Esophagus mucosa (tissue), 1 donor: ENCODE data around the gene GAS2L1. TPM values are rescaled to one million over a fixed set of nuclear protein-coding genes. Genes with fewer than 3 reads are reported as not detected.

ENCODE experiments used
- ATAC-seq: fragments of 200-7000 bp; cut with Tn5 transposase; one replicate; pipeline ENCODE4 v1.9.1; 2020
- total RNA-seq: library from RNA; stranded (reverse); gene quantifications from one replicate; pipeline ENCODE4 v1.2.4, GENCODE V29; 2023
- donor health status: DM: yes; HTN: yes; CAD: no.

Gene GAS2L1
- total RNA-seq, 1 donor from 2014 or later: 27.7 TPM

GRCh38 chr22:29310065-29310862 lies 3.8 kb downstream of the GAS2L1 start:
- no peak for ATAC-seq

DNA sequence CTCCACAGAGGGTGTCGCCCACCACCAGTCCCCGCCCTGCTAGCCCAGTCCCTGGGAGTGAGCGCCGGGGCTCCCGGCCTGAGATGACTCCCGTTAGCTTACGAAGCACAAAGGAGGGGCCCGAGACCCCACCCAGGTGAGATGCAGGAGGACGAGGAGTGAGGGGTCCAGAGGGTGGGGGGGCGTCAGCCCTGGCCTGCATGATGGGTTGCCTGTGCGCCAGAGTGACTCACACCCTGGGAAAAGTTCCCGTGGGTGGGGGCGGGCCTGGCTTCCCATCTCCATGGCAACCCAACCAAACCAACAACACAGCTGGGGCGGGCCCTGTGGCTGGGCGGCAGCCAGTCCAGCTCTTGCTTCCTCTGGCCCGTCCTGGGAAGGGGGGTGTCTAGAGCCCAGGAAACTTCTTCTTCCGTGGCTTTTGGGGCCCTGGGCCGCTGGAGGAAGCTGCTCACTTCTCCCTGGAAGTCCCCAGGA lies 4.5 kb downstream of the GAS2L1 start:
- peak; percentile 66 for ATAC-seq

- no peak for ATAC-seq
Observed at GRCh38 chr22:29311464-29312217, 5.2 kb downstream of the GAS2L1 start.

GRCh38 chr22:29312218-29313125 lies 6.0 kb downstream of the GAS2L1 start:
- ATAC-seq: no peak

GRCh38 chr22:29313126-29313575 lies 6.7 kb downstream of the GAS2L1 start:
- no peak for ATAC-seq

DNA sequence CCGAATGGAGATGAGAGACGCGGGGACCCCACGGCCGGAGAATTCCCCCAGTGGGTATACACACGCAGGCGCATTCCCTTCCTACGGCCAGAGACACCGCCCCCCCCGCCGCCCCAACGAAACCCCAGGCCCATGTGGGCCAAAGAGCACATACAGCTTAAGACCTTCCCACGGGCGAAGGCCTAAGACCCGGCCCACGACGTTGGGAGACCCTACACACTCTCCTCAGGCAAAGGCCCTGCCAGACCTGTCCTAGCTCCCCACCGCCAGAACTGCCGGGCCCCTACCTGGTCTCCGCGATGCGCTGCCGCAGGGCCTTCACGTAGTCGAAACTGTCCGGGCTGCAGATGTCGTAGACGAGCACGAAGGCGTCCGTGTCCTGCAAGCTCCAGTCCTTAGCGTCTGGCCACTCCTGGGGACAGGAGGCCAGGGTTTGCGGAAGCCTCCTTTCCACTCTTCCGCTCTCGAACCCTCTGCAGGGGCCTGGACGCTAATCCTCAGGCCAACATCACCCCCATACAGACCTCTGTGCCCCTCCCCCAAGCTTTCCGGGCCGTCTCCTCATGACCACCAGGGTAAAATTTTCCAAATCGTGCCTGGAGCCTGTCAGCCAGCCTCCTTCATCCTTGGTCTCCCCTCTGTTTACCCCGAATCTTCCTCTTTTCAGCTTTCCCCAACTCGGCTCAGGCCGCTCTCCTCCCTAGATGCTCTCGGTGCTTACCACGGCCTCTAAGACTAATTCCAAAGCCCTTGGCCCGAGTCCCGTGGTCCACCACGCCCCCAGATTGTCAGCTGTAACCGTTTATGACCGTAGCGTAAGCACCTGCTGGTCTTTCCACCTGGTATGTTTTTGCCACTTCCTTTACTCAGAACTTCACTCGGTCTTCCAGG lies 7.4 kb downstream of the GAS2L1 start:
- ATAC-seq: no peak

DNA sequence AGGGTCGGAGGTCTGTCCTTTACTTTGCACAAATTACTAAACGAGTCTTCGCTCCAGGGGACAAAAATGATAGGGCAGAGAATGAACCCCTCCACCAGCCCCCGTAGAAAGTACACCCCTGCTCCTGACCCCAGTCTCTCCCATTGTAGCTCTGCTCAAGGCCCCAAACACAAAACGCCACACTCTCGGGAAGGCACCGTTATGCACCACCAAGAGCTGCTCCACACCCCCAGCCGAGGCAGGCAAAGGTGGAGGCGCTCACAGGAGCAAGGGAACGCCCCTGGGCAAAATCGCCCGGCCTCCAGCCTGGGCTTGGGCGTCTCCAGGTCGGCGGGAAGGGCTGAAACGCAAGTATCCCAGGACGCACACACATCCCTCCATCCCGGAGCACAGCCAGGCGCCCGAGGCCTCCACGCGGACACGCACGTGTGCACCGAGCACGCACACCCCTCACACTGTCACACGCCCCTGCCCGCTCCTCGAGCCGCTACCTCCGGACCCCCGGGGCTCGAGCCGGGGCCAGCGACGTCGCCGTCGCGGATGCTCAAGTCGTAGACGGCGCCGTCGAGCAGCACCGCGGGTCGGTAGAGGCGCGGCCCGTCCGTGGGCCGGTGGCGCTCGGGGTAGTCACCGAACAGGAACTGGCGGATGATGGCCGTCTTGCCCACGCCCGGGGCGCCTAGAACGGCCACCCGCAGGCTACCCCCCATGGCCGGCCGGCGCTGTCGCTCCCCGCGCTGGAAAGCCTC lies 8.3 kb downstream of the GAS2L1 start:
- ATAC-seq: no peak

DNA sequence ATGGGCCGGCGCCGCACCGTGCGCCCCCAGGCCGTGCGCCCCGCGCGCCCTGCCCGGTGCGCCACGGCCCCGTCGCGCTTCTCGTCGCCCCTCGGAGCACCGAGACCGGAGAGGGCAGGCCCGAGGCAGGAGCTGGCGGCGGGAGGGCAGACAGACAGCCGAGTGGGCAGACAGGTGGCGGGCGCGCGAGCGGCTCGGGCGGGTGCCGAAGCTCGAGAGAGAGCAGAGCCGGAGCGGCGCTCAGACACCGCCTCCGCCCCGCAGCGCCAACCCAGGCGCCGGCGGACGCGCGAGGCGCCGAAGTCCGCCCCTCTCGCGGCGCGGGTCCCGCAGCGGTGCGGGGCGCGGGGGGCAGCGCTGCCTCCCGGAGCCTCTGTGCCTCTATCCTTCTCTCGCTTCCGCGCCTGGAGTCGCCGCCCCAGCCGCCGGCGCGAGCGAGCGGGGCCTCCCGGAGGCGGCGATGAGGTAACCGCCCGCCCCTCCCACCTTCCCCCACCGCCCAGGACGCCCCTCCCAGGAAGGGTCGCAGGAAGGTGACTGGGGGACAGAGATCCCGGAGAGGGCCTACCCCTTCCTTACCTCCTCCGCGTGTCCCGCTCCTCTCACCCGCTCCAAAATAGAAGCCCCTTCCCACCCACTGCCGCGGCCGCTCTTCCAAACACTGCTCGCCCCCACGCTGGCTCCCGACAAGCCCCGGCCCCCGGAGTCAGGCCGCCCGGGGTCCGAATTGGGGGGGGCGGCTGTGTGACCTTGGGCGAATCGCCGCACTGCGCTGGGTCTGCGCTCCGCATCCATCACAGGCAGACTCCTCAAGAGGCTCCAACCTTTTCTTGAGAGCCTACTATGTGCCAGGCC lies 9.1 kb downstream of the GAS2L1 start, which contains the start of gene RASL10A:
TSS of gene RASL10A (minus strand) at position 412 of the 855 bp plus-strand sequence. CDS start 451 bp downstream, outside the sequence.
- ATAC-seq: no peak

DNA sequence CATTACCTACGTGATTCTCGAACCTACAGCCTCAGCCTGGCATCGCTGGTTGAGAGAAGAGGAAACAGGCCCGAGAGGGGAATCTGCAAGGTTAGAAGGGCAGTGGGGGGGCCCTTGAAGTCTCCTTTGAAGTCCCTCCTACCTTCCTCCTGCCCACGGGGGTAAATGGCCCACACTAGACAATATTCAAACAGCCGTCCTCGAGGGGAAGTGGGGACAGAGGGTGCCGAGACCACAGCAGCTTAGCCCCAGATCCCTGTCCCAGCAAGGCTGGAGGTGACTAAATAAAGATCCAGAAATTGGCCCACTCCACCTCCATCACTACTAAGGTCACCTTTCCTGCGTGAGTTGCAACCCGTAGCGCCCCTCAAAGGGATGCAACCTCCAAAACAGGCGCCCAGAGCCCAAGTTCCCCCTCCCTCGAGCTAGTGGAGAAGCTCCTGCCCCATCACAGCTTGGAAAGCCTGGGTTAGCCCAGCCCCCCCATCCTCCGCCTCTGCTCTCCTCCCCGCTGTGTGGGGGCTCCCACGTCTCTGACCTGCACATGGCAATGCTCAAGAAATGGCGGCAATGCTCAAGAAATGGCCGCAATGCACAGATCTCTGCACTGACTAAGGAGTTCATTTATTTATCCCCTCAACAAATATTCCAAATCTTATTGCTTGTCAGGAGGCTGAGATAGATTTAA lies 9.8 kb downstream of the GAS2L1 start:
- ATAC-seq: no peak

DNA sequence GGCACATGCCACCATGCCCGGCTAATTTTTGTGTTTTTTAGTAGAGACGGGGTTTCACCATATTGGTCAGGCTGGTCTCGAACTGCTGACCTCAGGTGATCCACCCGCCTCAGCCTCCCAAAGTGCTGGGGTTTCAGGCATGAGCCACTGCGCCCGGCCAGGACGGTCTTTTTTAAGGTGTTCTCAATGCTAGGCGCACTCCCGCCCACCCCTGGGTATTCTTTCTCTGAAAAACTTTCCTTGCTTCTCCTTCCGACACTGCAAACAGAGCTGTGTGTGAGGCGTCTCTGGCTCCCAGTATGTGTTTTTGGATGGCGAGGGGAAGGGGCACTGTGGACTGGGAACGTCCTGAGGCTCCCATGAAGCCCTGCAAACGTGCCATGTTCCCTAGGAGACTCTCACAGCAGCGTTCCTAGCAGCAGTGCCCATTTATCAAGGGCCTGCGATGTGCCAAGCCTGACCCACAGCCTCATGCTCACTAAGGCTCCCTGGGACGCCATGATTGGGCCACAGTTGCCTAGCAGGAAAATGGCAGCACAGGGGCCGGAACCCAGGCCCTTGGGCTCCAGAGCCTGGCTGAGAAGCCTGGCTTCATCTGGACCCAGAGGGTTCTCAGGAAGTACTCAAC lies 11.5 kb downstream of the GAS2L1 start:
- ATAC-seq: no peak

GRCh38 chr22:29319072-29319471 lies 12.6 kb downstream of the GAS2L1 start:
- no peak for ATAC-seq

DNA sequence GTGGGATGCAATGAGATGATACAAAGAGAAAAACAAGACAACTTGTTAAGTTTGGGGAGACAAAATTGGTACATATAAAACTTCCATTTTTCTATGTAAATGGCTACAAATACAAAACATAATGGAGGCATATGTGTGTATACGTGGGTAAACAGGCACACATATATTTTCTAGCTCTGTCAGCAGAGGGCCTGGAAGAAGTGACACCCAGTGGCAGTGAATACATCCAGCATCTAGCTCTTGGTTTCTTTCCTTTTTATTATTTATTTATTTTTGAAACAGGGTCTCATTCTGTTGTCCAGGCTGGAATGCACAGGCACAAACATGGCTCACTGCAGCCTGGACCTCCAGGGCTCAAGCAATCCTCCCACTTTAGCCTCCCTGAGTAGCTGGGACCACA lies 14.1 kb downstream of the GAS2L1 start:
- ATAC-seq: no peak

DNA sequence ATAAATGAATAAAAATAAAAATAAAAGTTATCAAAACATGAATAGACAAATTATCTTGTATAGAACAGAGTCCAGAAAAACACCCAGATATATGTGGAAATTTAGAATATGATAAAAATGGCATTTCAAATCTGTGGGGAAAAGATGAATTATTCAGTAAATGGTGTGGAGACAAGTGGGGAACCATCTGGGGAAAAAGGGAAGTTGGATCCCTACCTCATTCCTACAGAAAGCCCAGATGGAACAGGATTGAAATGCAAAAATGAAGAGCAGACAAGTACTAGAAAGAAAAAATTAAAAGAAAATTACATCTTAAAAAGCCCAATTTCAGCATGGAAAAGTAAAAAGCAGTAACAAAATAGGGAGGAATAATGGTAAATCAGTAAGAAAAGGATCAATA lies 17.2 kb downstream of the GAS2L1 start:
- no peak for ATAC-seq

- no peak for ATAC-seq
Observed at GRCh38 chr22:29325356-29325755, 18.9 kb downstream of the GAS2L1 start.

DNA sequence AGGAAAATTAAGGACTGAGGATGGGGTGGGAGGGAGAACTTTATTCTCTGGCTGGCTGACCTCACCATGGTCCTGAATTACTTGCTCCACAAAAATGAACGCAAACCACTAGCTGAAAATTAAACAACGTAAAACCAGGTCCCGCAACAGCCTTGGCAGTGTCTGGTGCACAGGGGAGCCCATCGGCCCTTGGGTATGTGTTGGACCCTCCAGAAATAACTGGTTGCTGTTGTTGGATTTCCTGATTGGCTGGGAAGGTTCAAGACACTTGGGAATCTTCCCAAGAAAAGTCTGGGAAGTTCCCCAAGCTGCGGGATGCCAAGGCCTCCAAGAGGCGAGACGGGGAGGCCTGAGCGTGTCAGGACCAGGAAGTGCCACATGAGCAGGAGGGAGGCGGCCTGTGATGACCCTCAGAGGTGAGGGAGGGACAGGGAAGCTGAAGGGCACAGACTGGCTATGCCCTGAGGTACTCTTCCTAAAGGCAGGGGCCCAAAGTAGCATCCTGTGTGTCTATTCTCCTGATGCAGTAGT lies 19.4 kb downstream of the GAS2L1 start:
- no peak for ATAC-seq

DNA sequence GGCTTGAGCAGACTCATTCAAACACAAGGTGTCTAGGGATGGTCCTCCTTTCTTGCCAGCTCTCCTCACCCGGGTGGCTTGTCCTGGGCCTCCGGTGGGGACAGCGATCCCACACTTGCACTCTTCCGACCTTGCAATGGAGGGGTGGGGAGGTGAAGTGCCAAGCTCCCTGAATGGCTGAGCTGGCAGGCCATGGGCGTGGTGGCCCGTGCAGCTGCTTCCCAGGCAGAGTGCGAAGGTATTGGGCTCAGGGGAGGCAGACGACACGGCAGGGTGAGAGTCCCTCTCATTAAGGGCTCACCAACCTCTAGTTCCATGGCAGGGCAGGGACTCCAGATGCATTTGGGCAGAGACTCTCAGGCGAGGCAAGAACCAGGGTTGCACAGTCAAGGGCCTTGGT lies 20.0 kb downstream of the GAS2L1 start:
- peak; percentile 2 for ATAC-seq

DNA sequence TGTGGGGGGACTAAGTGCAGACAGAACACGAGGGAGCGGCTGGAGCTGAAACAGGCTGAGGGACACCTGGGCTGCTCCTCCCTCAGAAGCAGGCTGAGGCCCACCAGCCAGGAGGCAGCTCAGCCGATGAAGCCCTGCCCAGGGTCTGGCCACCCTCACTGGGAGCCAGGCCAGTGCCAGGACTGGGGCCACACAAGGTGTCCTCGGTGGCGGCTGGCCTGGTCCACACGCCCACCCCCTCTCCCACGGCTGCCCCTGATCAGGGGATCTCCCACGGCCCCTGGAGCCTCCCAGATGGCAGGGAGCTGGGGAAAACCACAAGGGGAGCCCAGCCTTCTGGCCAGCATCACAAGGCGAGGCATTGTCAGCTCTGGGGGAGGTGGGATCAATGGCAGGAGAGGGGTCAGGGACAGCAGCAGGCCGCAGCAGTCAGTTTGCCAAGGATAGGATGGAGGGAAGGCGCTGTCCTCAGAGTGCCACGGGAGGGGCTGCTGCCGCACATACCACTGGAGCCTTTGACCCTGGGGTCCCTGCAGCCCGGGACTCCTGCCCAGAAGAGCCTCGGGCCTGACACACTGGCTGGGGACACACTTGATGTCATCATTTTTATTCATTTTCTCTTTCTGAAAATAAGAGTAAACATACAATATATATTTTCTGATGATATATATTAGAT lies 20.8 kb downstream of the GAS2L1 start:
- ATAC-seq: no peak

GRCh38 chr22:29328055-29328454 lies 21.6 kb downstream of the GAS2L1 start:
- ATAC-seq: no peak
